Measurements from ENCODE around the gene DIRAS3. TPM values are rescaled to one million over a fixed set of nuclear protein-coding genes. Genes with fewer than 3 reads are reported as not detected.

DIRAS3 gene
- not detected in 2 replicates for total RNA-seq

GRCh38 chr1:68049941-68050878 lies at the start of gene DIRAS3:
DIRAS3 (minus strand) TSS chr1:68050627; CDS start chr1:68047297, 3,330 bp downstream.

Other genes with a start within 250 kb of the DIRAS3 start
- gene GNG12, start 217.2 kb downstream of the DIRAS3 start, total RNA-seq, result 105 and 120 TPM in 2 replicates
- 24.1 and 38.8 TPM in 2 replicates for gene WLS, start 181.9 kb upstream of the DIRAS3 start, total RNA-seq